C4-2B (cell line): ENCODE measurements around the gene UMPS.

Source experiments
- ZFX ChIP-seq: fragments of 450-650 bp; IDR thresholded peaks from 2 replicates; pipeline ENCODE4 v1.6.1; 2017
- TF ChIP-seq, protein P1 (sequence below): fragments of 450-650 bp; conservative IDR thresholded peaks from 2 replicates; pipeline ENCODE4 v1.5.1; 2017; ENCODE audit warnings: mild to moderate bottlenecking

DNA sequence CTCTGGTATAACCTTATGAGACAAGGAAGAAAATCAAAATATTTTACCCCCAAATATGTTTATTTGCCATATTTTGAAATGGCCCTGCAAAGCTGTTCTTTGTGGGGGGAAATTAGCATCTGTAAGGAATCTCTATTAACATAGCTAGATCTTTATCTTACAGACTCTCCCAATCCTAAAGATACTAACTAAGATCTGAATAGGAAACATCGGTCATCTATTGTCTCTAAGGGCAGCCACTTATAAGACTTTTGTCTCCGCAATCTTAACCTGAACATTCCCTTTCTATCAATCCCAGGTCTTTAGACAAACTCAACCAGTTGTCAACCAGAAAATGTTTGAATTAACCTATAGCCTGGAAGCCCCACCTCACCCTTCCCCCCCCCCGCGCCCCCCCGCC lies 21.2 kb downstream of the UMPS start:
- TF ChIP-seq, protein P1, sequence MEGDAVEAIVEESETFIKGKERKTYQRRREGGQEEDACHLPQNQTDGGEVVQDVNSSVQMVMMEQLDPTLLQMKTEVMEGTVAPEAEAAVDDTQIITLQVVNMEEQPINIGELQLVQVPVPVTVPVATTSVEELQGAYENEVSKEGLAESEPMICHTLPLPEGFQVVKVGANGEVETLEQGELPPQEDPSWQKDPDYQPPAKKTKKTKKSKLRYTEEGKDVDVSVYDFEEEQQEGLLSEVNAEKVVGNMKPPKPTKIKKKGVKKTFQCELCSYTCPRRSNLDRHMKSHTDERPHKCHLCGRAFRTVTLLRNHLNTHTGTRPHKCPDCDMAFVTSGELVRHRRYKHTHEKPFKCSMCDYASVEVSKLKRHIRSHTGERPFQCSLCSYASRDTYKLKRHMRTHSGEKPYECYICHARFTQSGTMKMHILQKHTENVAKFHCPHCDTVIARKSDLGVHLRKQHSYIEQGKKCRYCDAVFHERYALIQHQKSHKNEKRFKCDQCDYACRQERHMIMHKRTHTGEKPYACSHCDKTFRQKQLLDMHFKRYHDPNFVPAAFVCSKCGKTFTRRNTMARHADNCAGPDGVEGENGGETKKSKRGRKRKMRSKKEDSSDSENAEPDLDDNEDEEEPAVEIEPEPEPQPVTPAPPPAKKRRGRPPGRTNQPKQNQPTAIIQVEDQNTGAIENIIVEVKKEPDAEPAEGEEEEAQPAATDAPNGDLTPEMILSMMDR, result no peak
- TF ChIP-seq ZFX, result no peak
